ENCODE results near the gene STON1.
"Not testable (repeated sequence)": the region's sequence is repeated elsewhere in the genome, so short reads cannot be mapped to it uniquely, and the experiment has no call there.

The STON1 gene

GRCh38 chr2:48529194-48529593 lies 760 bp upstream of the STON1 start:
- DNase-seq (ENCODE audit: low read depth) = no peak

- DNase-seq (ENCODE audit: low read depth) = no peak
Measured at GRCh38 chr2:48529676-48530032, 300 bp upstream of the STON1 start.

- peak; percentile 99 for DNase-seq (ENCODE audit: low read depth)
Measured at GRCh38 chr2:48531141-48531648, 1.2 kb downstream of the STON1 start.

GRCh38 chr2:48532174-48532573 lies 2.2 kb downstream of the STON1 start:
- DNase-seq (ENCODE audit: low read depth) = no peak

- DNase-seq (ENCODE audit: low read depth) = peak; percentile 42
Measured at GRCh38 chr2:48532824-48533223, 2.9 kb downstream of the STON1 start.

GRCh38 chr2:48534781-48535180 lies 4.8 kb downstream of the STON1 start:
- no peak for DNase-seq (ENCODE audit: low read depth)

GRCh38 chr2:48540237-48540935 lies 10.4 kb downstream of the STON1 start:
- DNase-seq (ENCODE audit: low read depth) = no peak

- peak; percentile 11 for DNase-seq (ENCODE audit: low read depth)
Measured at GRCh38 chr2:48541666-48542389, 11.9 kb downstream of the STON1 start.

GRCh38 chr2:48543895-48544294 lies 13.9 kb downstream of the STON1 start:
- no peak for DNase-seq (ENCODE audit: low read depth)

- no peak for DNase-seq (ENCODE audit: low read depth)
Measured at GRCh38 chr2:48545244-48545643, 15.3 kb downstream of the STON1 start.

GRCh38 chr2:48548840-48549239 lies 18.9 kb downstream of the STON1 start:
- peak; percentile 30 for DNase-seq (ENCODE audit: low read depth)

GRCh38 chr2:48549972-48550371 lies 20.0 kb downstream of the STON1 start:
- no peak for DNase-seq (ENCODE audit: low read depth)

- DNase-seq (ENCODE audit: low read depth) = no peak
Measured at GRCh38 chr2:48551548-48551947, 21.6 kb downstream of the STON1 start.

GRCh38 chr2:48555071-48555470 lies 25.1 kb downstream of the STON1 start:
- not testable (repeated sequence) for DNase-seq (ENCODE audit: low read depth)

GRCh38 chr2:48558456-48558855 lies 28.5 kb downstream of the STON1 start:
- no peak for DNase-seq (ENCODE audit: low read depth)

- DNase-seq (ENCODE audit: low read depth) = no peak
Measured at GRCh38 chr2:48560546-48561209, 30.7 kb downstream of the STON1 start.

GRCh38 chr2:48562281-48562680 lies 32.3 kb downstream of the STON1 start:
- no peak for DNase-seq (ENCODE audit: low read depth)

GRCh38 chr2:48566592-48567310 lies 36.8 kb downstream of the STON1 start:
- no peak for DNase-seq (ENCODE audit: low read depth)

GRCh38 chr2:48567671-48568070 lies 37.7 kb downstream of the STON1 start:
- DNase-seq (ENCODE audit: low read depth) = peak; percentile 28

- no peak for DNase-seq (ENCODE audit: low read depth)
Measured at GRCh38 chr2:48568547-48568946, 38.6 kb downstream of the STON1 start.

GRCh38 chr2:48569433-48569832 lies 39.5 kb downstream of the STON1 start:
- DNase-seq (ENCODE audit: low read depth) = peak; percentile 57

- no peak for DNase-seq (ENCODE audit: low read depth)
Measured at GRCh38 chr2:48572816-48573215, 42.9 kb downstream of the STON1 start.
